ENCODE results near the gene SLC16A8. TPM values are rescaled to one million over a fixed set of nuclear protein-coding genes. Genes with fewer than 3 reads are reported as not detected.

The SLC16A8 gene
- polyA plus RNA-seq, 3 donors, result not detected

GRCh38 chr22:38085501-38085900, 1.5 kb upstream of the SLC16A8 start:
- Histone ChIP-seq H3K4me3 (replicated peaks in 1 of 3; ENCODE audit: low read depth in 2 of 3, low read length in 3 of 3) (no peak overlapping the region), H3K9me3 (replicated peaks in 1 of 2; ENCODE audit: control insufficient read depth in 1 of 2, insufficient read depth in 1 of 2, low read length in 2 of 2) (no peaks in the 10 kb centered on the region), H3K79me2 (ENCODE audit: insufficient read depth, low read length) (no peaks in the 10 kb centered on the region), H3K9ac (ENCODE audit: insufficient read depth, low read length, poor library complexity, severe bottlenecking) (no peak overlapping the region), H3K27ac (ENCODE audit: low read depth in 1 of 2, low read length in 2 of 2) (no peak overlapping the region), H3K4me1 (ENCODE audit: control insufficient read depth in 1 of 2, insufficient read depth in 2 of 2, low read length in 2 of 2) (peaks cover 6 to 18% of the 10 kb centered on the region in 2 donors), H3K4me2 (replicated peaks; ENCODE audit: extremely low read depth, low read length, poor library complexity, severe bottlenecking) (no peak overlapping the region), H3K36me3 (replicated peaks in 1 of 2; ENCODE audit: control insufficient read depth in 1 of 2, insufficient read depth in 2 of 2, low read length in 2 of 2) (no peaks in the 10 kb centered on the region), H2AFZ (ENCODE audit: insufficient read depth, low read depth, low read length, poor library complexity, severe bottlenecking) (no peak overlapping the region), H4K20me1 (ENCODE audit: insufficient read depth, low read length) (no peaks in the 10 kb centered on the region), H3K27me3 (ENCODE audit: control insufficient read depth in 2 of 2, insufficient read depth in 2 of 2, low read length in 2 of 2) (peaks cover 9 to 48% of the 10 kb centered on the region in 2 donors)
- WGBS (ENCODE audit: insufficient coverage), result 60% methylated on average over 1 of the region's 5 CpGs
- no peaks in the 10 kb centered on the region for H3K36me3 Mint-ChIP-seq
- H3K9me3 Mint-ChIP-seq, result peaks cover 0 to 6% (median 1%) of the 10 kb centered on the region in 7 donors
- no peak for TF ChIP-seq CTCF (IDR thresholded peaks at IDR 0.05)
- no peak overlapping the region for H3K27ac Mint-ChIP-seq
- peaks cover 48 to 56% (median 49%) of the 10 kb centered on the region in 3 donors for H3K27me3 Mint-ChIP-seq (ENCODE audit: low read depth in 3 of 3)
- intact Hi-C loops (cut with micrococcal nuclease), result no loop called here
- peaks cover 2% of the 10 kb centered on the region for H3K4me1 Mint-ChIP-seq
- no peak overlapping the region for H3K4me3 Mint-ChIP-seq
- DNase-seq, result no peak

GRCh38 chr22:38085056-38085455, 1.1 kb upstream of the SLC16A8 start:
- Mint-ChIP-seq H3K27me3 (ENCODE audit: low read depth in 3 of 3) (peaks cover 50 to 57% (median 53%) of the 10 kb centered on the region in 3 donors), H3K9me3 (peaks cover 0 to 8% (median 1%) of the 10 kb centered on the region in 7 donors), H3K36me3 (no peaks in the 10 kb centered on the region), H3K4me3 (no peak overlapping the region), H3K4me1 (peaks cover 2% of the 10 kb centered on the region), H3K27ac (no peak overlapping the region)
- DNase-seq, result no peak
- H3K9me3 ChIP-seq (replicated peaks in 1 of 2; ENCODE audit: control insufficient read depth in 1 of 2, insufficient read depth in 1 of 2, low read length in 2 of 2), result no peaks in the 10 kb centered on the region
- peaks cover 6 to 18% of the 10 kb centered on the region in 2 donors for H3K4me1 ChIP-seq (ENCODE audit: control insufficient read depth in 1 of 2, insufficient read depth in 2 of 2, low read length in 2 of 2)
- H3K36me3 ChIP-seq (replicated peaks in 1 of 2; ENCODE audit: control insufficient read depth in 1 of 2, insufficient read depth in 2 of 2, low read length in 2 of 2), result no peaks in the 10 kb centered on the region
- no peak overlapping the region for H3K9ac ChIP-seq (ENCODE audit: insufficient read depth, low read length, poor library complexity, severe bottlenecking)
- 95% methylated on average over 12 of the region's 12 CpGs for whole genome bisulfite sequencing (ENCODE audit: insufficient coverage)
- H2AFZ ChIP-seq (ENCODE audit: insufficient read depth, low read depth, low read length, poor library complexity, severe bottlenecking), result no peak overlapping the region
- H3K79me2 ChIP-seq (ENCODE audit: insufficient read depth, low read length), result no peaks in the 10 kb centered on the region
- intact Hi-C loops (cut with micrococcal nuclease), result no loop called here
- H3K27ac ChIP-seq (ENCODE audit: low read depth in 1 of 2, low read length in 2 of 2), result no peak overlapping the region
- peaks cover 9 to 50% of the 10 kb centered on the region in 2 donors for H3K27me3 ChIP-seq (ENCODE audit: control insufficient read depth in 2 of 2, insufficient read depth in 2 of 2, low read length in 2 of 2)
- H4K20me1 ChIP-seq (ENCODE audit: insufficient read depth, low read length), result no peaks in the 10 kb centered on the region
- H3K4me3 ChIP-seq (replicated peaks in 1 of 3; ENCODE audit: low read depth in 2 of 3, low read length in 3 of 3), result no peak overlapping the region
- H3K4me2 ChIP-seq (replicated peaks; ENCODE audit: extremely low read depth, low read length, poor library complexity, severe bottlenecking), result no peak overlapping the region
- TF ChIP-seq CTCF (IDR thresholded peaks at IDR 0.05), result no peak
